GM12865 (cell line): ENCODE data around the gene ABR.

Source experiments
- DNase-seq: peaks from one replicate; pipeline ENCODE4 v3.0.0; 2010; ENCODE audit warnings: low read depth
- H3K4me3 ChIP-seq: 2 replicates; pipeline ENCODE4 v1.5.1; 2011; ENCODE audit warnings: mild to moderate bottlenecking, low read depth, low read length, control low read depth
- TF ChIP-seq, protein P1 (sequence below): IDR thresholded peaks from 2 replicates; pipeline ENCODE4 v1.5.1; 2011; ENCODE audit warnings: low read length, control low read depth, low read depth, inconsistent platforms; ENCODE audit not compliant: insufficient read depth; ENCODE audit errors: missing control alignments

The ABR gene

DNA sequence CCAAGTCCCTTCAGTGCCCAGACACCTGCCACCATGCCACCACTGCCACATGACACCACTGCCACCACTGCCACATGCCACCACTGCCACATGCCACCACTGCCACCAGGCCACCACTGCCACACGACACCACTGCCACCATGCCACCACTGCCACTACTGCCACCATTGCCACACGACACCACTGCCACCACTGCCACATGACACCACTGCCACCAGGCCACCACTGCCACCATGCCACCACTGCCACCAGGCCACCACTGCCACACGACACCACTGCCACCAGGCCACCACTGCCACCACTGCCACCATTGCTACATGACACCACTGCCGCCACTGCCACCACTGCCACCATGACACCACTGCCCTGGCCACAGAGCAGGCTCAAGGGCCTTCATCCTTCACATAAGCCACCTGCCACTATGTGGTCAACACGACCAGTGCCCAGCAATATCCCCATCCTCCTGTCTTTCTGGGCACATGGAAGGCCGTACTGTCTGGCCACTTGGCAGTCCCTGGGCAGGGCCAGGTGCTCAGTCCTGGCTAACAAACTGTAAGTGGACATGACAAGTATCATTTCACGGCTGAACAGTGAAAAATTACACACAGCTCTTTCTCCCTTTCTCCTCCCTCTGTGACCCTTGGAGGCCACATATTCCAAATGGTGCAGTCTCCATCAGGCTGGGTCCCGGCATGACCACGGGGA, 33.1 kb downstream of the ABR start:
- DNase-seq = no peak
- TF ChIP-seq, protein P1, sequence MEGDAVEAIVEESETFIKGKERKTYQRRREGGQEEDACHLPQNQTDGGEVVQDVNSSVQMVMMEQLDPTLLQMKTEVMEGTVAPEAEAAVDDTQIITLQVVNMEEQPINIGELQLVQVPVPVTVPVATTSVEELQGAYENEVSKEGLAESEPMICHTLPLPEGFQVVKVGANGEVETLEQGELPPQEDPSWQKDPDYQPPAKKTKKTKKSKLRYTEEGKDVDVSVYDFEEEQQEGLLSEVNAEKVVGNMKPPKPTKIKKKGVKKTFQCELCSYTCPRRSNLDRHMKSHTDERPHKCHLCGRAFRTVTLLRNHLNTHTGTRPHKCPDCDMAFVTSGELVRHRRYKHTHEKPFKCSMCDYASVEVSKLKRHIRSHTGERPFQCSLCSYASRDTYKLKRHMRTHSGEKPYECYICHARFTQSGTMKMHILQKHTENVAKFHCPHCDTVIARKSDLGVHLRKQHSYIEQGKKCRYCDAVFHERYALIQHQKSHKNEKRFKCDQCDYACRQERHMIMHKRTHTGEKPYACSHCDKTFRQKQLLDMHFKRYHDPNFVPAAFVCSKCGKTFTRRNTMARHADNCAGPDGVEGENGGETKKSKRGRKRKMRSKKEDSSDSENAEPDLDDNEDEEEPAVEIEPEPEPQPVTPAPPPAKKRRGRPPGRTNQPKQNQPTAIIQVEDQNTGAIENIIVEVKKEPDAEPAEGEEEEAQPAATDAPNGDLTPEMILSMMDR = no peak
- no peak overlapping the region for H3K4me3 ChIP-seq

DNA sequence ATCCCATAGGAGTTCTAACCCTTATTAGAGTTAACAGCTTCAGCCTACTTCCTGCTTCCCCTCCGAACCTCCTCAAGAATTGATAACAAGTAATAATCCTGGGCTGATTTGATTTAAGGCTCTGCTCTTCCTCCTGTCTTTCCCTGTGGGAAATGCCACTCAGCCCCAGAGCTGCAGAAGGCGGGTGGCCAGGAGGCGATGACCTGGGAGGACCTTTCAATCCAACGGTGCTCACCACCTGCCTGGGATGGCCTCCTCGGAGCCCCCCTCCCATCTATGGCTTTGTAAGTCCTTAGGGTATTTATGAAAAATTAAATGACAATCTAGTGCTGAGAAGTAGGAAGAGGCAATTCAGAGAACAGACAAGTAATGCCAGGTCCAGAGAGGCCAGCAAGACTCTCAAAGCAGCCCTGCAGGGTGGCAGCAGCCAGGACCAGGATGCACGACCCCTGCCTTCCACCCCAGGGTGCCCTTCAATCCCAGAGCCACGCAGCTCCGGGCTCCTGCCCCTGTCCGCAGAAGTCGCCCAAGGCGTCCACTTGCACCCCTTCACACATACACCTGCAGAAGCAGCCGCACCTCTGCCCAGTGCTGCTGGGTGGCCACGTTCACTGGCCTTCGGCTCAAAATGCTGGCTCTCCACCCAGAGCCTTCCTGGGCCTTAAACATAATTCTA, 34.3 kb downstream of the ABR start:
- no peak for DNase-seq
- H3K4me3 ChIP-seq = no peak overlapping the region
- TF ChIP-seq, protein P1 = no peak

DNA sequence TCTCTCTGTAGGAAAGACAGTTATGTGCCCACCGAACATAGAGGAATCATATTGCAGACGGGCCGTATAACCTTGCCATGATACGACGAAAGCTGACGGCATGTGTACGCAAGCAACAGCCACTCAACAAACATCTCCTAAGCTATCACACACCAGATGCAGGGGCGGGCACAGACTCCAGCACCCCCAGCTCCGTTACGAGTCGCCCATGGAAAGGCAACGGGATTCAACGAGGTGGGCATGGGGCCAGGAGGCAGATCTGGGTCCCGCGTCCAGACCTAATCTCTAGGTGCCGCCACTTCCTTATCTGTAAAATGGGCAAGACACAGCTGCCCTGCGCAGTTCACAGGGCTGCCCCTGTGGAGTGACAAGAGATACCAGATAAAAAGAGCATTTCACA, 35.6 kb downstream of the ABR start:
- TF ChIP-seq, protein P1 = no peak
- DNase-seq = no peak
- H3K4me3 ChIP-seq = no peak overlapping the region

DNA sequence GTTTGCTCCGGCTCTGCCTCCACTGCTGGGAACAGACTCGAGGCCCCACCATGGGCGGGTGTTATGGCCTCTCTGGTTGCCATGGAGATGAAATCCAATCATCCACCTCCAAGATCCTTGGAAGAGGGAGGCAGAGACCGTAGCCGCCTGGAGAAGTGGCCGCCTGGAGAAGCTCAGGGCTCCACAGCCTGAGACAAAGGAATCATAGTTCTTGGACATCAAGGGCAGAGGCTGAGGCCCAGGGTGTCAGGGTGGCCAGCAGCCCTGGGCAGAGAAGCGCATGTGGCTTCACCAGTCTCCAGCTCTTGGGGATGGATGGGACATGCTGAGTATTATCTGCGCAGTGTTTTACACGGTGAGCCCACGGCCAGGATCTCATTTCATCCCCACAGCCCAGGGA, 36.2 kb downstream of the ABR start:
- H3K4me3 ChIP-seq = no peak overlapping the region
- TF ChIP-seq, protein P1 = no peak
- no peak for DNase-seq

DNA sequence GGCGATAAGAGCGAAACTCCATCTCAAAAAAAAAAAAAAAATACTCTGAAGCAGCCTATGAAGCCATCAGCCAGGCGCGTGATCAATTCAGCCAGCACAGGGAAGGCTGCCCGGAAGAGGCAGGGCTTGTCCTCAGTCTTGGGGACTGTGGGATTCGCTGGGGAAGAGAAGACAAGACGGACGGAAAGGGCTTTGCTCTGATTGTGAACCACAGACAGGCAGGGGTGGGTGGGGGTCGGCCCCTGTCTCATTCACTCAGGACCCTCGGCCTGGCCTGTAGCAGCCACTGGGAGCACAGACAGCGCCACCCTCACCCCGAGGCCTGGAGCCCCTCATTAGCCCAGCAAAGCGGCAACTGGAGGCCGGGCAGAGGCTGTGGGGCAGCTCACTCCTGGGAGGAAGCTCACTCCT, 37.2 kb downstream of the ABR start:
- DNase-seq = no peak
- H3K4me3 ChIP-seq = no peak overlapping the region
- TF ChIP-seq, protein P1 = no peak

DNA sequence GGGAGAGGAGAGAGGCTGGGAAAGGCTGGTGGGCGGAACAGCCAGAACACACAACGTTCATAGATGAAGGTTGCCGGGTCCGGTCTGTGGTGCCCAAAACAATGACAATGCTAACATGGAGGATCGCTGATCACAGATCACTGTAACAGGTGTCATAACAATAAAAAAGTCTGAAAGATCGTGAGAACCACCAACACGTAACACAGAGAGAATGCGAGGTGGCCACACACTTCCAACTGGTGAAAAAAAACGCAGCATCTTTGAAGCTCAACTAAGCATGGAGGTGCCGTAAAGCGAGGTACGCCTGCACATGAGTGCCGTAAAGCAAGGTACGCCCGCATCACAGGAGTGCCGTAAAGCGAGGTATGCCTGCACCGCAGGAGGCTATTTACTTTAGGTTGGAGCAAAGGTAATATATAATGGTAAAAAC, 42.3 kb downstream of the ABR start:
- TF ChIP-seq, protein P1 = no peak
- DNase-seq = no peak
- no peak overlapping the region for H3K4me3 ChIP-seq
